22Rv1 (cell line): ENCODE measurements around the gene ERI2.
A peak's percentile ranks its signal among the peaks of the same experiment; 100 is the strongest.

Experiments
- H3K27ac ChIP-seq: fragments of 450-650 bp; 2 replicates; pipeline ENCODE4 v1.5.1; 2017
- CTCF ChIP-seq: fragments of 450-650 bp; IDR thresholded peaks from 2 replicates; pipeline ENCODE4 v1.5.1; 2017; ENCODE audit warnings: mild to moderate bottlenecking
- ZFX ChIP-seq: fragments of 450-650 bp; IDR thresholded peaks from 2 replicates; pipeline ENCODE4 v1.6.1; 2017; ENCODE audit warnings: antibody characterized with exemption, borderline replicate concordance

Gene ERI2

GRCh38 chr16:20818929-20819585 lies 12.8 kb upstream of the ERI2 start:
- no peak overlapping the region for H3K27ac ChIP-seq
- no peak for TF ChIP-seq ZFX
- no peak for TF ChIP-seq CTCF

- no peak overlapping the region for H3K27ac ChIP-seq
- TF ChIP-seq ZFX: no peak
- TF ChIP-seq CTCF: no peak
Measured at GRCh38 chr16:20814784-20815183, 8.5 kb upstream of the ERI2 start.

- H3K27ac ChIP-seq: 0 out of 2 replicates have a peak overlapping the region, but pooled peaks have one; percentile 3
- TF ChIP-seq CTCF (no peak), ZFX (no peak)
Measured at GRCh38 chr16:20812510-20812909, 6.2 kb upstream of the ERI2 start.

- H3K27ac ChIP-seq: 0 out of 2 replicates have a peak overlapping the region, but pooled peaks have one; percentile 3
- no peak for TF ChIP-seq ZFX
Measured at GRCh38 chr16:20811889-20812439, 5.7 kb upstream of the ERI2 start.

GRCh38 chr16:20807862-20808261 lies 1.6 kb upstream of the ERI2 start:
- peak overlapping the region; percentile 98 for H3K27ac ChIP-seq
- TF ChIP-seq ZFX (no peak), CTCF (no peak)

GRCh38 chr16:20805684-20806167 lies 546 bp downstream of the ERI2 start:
- peak overlapping the region; percentile 98 for H3K27ac ChIP-seq

- TF ChIP-seq CTCF (no peak), ZFX (no peak)
- no peak overlapping the region; the same call in 1 of the 2 replicates for H3K27ac ChIP-seq
Measured at GRCh38 chr16:20803561-20804214, 2.6 kb downstream of the ERI2 start.

- H3K27ac ChIP-seq: no peak overlapping the region
- TF ChIP-seq ZFX (no peak), CTCF (no peak)
Measured at GRCh38 chr16:20803192-20803560, 3.1 kb downstream of the ERI2 start.
